Calu3 (cell line): ENCODE measurements around the gene ANK2. TPM values are rescaled to one million over a fixed set of nuclear protein-coding genes. Genes with fewer than 3 reads are reported as not detected.

Source experiments
- BruUV-seq: library from RNA; stranded (reverse); fragments of 400-500 nt; replicated peaks from 2 replicates; lab custom pipeline; 2021; lab: Mats Ljungman, UMichigan
- CTCF ChIA-PET: fragments of 300-600 bp; sonication (Branson Sonifier 250); formaldehyde crosslinking; loops from one replicate; lab custom pipeline; 2022; ENCODE audit warnings: antibody characterized with exemption; lab: Charles Lee
- DNase-seq: peaks from one replicate; pipeline ENCODE4 v3.0.0; 2022
- H3K27ac Mint-ChIP-seq: one replicate; pipeline ENCODE4 v1.8.0; 2022; ENCODE audit warnings: mixed read lengths; ENCODE audit not compliant: unreplicated experiment
- H3K27me3 Mint-ChIP-seq: one replicate; pipeline ENCODE4 v1.8.0; 2022; ENCODE audit warnings: mixed read lengths; ENCODE audit not compliant: unreplicated experiment
- H3K36me3 Mint-ChIP-seq: one replicate; pipeline ENCODE4 v1.8.0; 2022; ENCODE audit warnings: mild to moderate bottlenecking, moderate library complexity, mixed read lengths; ENCODE audit not compliant: insufficient read depth, unreplicated experiment
- H3K4me1 Mint-ChIP-seq: one replicate; pipeline ENCODE4 v1.8.0; 2022; ENCODE audit warnings: mild to moderate bottlenecking, low read depth, mixed read lengths; ENCODE audit not compliant: unreplicated experiment
- H3K4me3 Mint-ChIP-seq: one replicate; pipeline ENCODE4 v1.8.0; 2022; ENCODE audit warnings: mild to moderate bottlenecking, low read depth, moderate library complexity, mixed read lengths; ENCODE audit not compliant: unreplicated experiment
- H3K9me3 Mint-ChIP-seq: one replicate; pipeline ENCODE4 v1.8.0; 2022; ENCODE audit warnings: low read depth, mixed read lengths; ENCODE audit not compliant: unreplicated experiment
- CTCF ChIP-seq: fragments of 200-600 bp; IDR thresholded peaks from one replicate; pipeline ENCODE4 v1.8.0; 2022; ENCODE audit warnings: antibody characterized with exemption; ENCODE audit not compliant: unreplicated experiment
- intact Hi-C: fragments of 100-400 bp; cut with micrococcal nuclease; formaldehyde crosslinking; loops from one replicate; pipeline ENCODE4 v1.10.0; 2022; ENCODE audit not compliant: unreplicated experiment
- total RNA-seq: library from RNA; stranded (reverse); gene quantifications from 2 replicates; pipeline ENCODE4 v1.2.3, GENCODE V29; 2022

Gene ANK2
- total RNA-seq, 1 experiment from 2014 or later, result 4.1 TPM

DNA sequence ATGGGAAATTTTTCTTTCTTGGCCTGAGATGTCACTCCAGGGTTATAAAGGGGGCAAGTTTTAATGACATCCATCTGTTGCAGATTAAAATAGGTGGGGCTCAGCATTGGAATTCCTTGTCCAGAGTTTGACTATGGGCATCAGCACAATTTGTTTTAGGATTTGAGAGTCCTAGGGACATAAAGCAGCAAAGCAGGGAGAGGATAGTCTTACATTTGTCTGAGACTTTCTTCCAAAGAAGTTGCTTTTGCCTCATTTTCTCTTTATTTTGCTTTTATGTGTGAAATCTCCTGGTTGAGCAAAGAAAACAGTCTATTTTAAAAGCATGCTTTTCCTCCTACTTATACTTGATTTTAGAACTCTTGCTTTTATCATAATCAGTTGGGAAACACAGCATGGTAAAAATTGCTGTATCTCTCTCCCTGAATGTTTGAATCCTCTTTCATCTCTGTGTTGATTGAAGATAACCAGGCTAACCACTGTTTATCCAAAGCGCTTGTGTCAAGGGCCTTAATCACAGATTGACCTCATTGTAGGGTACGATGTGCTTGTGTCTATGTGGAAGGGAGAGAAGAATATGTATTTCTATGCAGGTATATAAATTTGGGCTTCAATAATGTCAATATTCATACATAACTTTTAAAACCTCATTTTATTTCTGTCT, 121.5 kb downstream of the ANK2 start:
- CTCF ChIA-PET, result no interaction called here
- no peaks in the 10 kb centered on the region for H3K36me3 Mint-ChIP-seq
- intact Hi-C loops, result no loop called here
- no peaks in the 10 kb centered on the region for H3K4me1 Mint-ChIP-seq
- H3K4me3 Mint-ChIP-seq, result no peak overlapping the region
- no peaks in the 10 kb centered on the region for H3K9me3 Mint-ChIP-seq
- no peak for TF ChIP-seq CTCF
- DNase-seq, result no peak
- no peaks in the 10 kb centered on the region for H3K27me3 Mint-ChIP-seq
- BruUV-seq, result no TSS peak
- H3K27ac Mint-ChIP-seq, result no peak overlapping the region

- no peak for TF ChIP-seq CTCF
- Mint-ChIP-seq H3K9me3 (no peaks in the 10 kb centered on the region), H3K36me3 (no peaks in the 10 kb centered on the region), H3K4me3 (no peak overlapping the region), H3K27ac (no peak overlapping the region), H3K4me1 (no peaks in the 10 kb centered on the region), H3K27me3 (no peaks in the 10 kb centered on the region)
- intact Hi-C loops, result no loop called here
- BruUV-seq, result no TSS peak
- no peak for DNase-seq
- CTCF ChIA-PET, result no interaction called here
These were observed 123.8 kb downstream of the ANK2 start for GRCh38 chr4:113173126-113173792.

DNA sequence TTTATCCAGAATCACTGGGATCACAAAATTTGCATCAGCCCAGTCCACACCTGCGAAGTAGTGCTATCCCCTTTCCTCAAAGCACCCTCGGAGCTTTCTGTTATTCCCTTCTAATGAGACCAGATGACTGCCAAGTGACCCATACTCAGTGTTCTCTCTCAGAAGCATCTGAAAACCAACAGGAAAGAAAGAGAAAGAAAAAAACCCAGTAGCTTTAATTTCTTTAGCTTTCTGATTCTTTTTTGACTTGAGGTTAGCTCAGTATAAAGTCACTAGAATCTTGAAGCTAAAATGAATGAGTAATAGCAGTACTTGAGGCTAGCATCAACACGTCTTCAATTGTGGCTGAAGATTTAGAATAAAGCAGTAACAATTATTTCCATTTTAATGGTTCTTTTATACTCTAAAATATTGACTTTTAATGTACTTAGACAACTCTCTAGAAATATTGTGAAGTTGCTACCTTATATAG, 124.4 kb downstream of the ANK2 start:
- H3K27ac Mint-ChIP-seq, result no peak overlapping the region
- no peaks in the 10 kb centered on the region for H3K4me1 Mint-ChIP-seq
- no peaks in the 10 kb centered on the region for H3K27me3 Mint-ChIP-seq
- CTCF ChIA-PET, result no interaction called here
- no peaks in the 10 kb centered on the region for H3K9me3 Mint-ChIP-seq
- no peak for DNase-seq
- intact Hi-C loops, result no loop called here
- no peak for TF ChIP-seq CTCF
- H3K4me3 Mint-ChIP-seq, result no peak overlapping the region
- no TSS peak for BruUV-seq
- H3K36me3 Mint-ChIP-seq, result no peaks in the 10 kb centered on the region

DNA sequence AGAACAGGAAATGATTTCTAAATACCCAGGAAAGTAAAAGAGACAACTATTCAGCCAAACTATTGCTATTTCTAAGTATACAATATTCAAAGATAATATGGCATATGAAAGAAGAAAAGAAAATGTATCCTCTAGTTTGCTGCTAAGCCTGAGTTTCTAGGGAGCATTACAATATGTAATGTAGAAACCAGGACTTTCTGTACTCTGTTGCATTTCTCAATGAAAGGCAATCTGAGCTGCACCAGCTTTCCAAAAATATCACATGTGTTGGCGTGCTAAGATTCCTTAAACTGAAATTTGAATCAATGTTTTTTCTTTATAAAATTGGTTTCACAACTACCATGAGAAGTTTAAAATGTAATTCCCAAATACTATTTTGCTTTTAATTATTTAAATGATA, 129.6 kb downstream of the ANK2 start:
- no peaks in the 10 kb centered on the region for H3K27me3 Mint-ChIP-seq
- H3K4me1 Mint-ChIP-seq, result no peaks in the 10 kb centered on the region
- H3K9me3 Mint-ChIP-seq, result no peaks in the 10 kb centered on the region
- H3K36me3 Mint-ChIP-seq, result no peaks in the 10 kb centered on the region
- no peak for TF ChIP-seq CTCF
- BruUV-seq, result no TSS peak
- no peak overlapping the region for H3K27ac Mint-ChIP-seq
- CTCF ChIA-PET, result interaction anchor here (0.6 kb wide), 1 partner anchor 43 kb away, joined by 3 read pairs; no protein-coding TSS in a partner anchor
- no peak for DNase-seq
- intact Hi-C loops, result loop anchor here (2.0 kb wide), 1 partner anchor 72 kb away; no protein-coding TSS in a partner anchor
- H3K4me3 Mint-ChIP-seq, result no peak overlapping the region
